ENCODE results near the gene TTC34. TPM values are rescaled to one million over a fixed set of nuclear protein-coding genes. Genes with fewer than 3 reads are reported as not detected.

TTC34 gene
- total RNA-seq, 4 donors from 2014 or later, result 0.17 to 0.56 TPM; not detected in 2

DNA sequence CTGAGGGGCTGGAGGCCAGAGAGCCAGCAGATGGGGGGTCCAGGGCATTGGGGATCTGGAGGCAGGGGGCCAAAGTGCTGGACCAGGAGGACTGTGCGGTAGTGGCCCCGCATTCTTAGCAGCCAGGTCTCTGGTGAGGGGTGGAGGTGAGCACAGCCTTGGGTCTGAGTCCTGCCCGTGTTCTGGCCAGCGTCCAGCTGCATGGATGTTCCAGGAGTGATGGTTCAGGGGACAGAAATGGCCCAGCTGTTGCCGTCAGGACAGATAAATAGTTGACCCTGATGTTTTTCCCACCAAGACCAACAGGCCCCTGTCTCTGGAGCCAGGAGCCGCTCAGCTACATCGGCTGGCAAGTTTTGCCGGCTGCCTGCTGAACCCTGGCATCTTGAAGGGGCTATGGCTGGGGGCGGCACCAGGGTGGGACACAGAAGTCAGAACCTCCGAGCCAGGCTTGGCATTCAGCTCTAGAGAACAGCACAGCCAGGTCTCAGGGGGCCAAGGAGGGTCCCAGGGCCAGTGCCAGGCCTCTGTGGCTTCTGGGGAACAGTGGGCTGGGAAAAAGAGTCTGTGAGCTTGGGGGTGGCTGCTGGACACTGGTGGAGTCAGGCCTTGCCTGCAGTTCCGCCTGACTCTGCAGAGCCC lies 19.4 kb upstream of the TTC34 start:
- Histone ChIP-seq H3K27ac (no peak overlapping the region), H3K27me3 (peaks cover 68% of the 10 kb centered on the region), H3K9me3 (no peaks in the 10 kb centered on the region), H3K4me1 (peaks cover 4% of the 10 kb centered on the region), H3K4me3 (no peak overlapping the region), H3K36me3 (no peaks in the 10 kb centered on the region)
- no peak for DNase-seq (ENCODE audit: low spot score in 2 of 2)
- 95% methylated on average over 4 of the region's 11 CpGs for WGBS
- no peak for TF ChIP-seq POLR2AphosphoS5 (IDR thresholded peaks at IDR 0.05)
- TF ChIP-seq EP300 (IDR thresholded peaks at IDR 0.05), result no peak
- TF ChIP-seq, protein P1, sequence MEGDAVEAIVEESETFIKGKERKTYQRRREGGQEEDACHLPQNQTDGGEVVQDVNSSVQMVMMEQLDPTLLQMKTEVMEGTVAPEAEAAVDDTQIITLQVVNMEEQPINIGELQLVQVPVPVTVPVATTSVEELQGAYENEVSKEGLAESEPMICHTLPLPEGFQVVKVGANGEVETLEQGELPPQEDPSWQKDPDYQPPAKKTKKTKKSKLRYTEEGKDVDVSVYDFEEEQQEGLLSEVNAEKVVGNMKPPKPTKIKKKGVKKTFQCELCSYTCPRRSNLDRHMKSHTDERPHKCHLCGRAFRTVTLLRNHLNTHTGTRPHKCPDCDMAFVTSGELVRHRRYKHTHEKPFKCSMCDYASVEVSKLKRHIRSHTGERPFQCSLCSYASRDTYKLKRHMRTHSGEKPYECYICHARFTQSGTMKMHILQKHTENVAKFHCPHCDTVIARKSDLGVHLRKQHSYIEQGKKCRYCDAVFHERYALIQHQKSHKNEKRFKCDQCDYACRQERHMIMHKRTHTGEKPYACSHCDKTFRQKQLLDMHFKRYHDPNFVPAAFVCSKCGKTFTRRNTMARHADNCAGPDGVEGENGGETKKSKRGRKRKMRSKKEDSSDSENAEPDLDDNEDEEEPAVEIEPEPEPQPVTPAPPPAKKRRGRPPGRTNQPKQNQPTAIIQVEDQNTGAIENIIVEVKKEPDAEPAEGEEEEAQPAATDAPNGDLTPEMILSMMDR (IDR thresholded peaks at IDR 0.05), result no peak
- TF ChIP-seq POLR2A (IDR thresholded peaks at IDR 0.05), result no peak

DNA sequence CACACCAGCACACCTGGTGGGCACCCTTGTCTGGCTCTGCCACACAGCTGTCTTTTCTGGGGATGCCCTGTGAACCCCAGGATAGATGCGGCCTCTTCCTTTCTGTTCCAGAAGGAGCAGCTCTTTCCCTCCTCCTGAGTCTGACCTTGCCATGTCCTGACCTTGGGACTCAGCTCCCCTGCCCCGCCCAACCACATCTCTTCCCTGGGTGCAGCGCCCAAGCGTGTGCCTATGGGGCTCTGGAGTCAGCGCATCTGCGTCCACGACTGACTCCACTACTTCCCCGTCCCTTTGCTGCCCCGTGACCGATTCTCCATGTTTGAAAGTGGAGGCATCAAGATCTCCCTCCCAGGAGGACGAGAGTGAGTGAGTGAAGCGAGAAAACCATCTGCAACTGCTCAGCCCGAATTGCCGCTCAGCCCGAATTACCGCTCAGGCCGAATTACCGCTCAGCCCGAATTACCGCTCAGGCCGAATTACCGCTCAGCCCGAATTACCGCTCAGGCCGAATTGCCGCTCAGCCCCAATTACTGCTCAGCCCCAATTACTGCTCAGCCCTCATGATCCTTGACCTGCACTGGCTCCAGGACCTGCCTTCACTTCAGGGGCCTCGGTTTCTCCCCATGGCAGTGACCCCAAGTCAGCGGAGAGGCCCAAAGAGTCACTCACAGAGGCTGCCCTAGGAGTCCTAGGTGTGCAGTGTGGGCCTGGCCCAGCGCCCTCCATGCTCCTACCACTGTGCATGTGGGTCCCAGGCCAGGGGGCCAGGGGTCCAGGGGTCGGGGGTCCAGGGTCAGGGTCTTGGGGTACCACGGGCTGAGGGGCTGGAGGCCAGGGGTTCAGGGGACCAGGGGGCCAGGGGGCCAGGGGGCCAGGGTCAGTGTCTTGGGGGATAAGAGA lies 18.6 kb upstream of the TTC34 start:
- DNase-seq (ENCODE audit: low spot score in 2 of 2), result no peak
- 93% methylated on average over 30 of the region's 31 CpGs for WGBS
- TF ChIP-seq POLR2A (IDR thresholded peaks at IDR 0.05) (no peak), POLR2AphosphoS5 (IDR thresholded peaks at IDR 0.05) (no peak), EP300 (IDR thresholded peaks at IDR 0.05) (no peak)
- TF ChIP-seq, protein P1 (IDR thresholded peaks at IDR 0.05), result no peak
- H3K27ac ChIP-seq, result no peak overlapping the region
- H3K4me3 ChIP-seq, result no peak overlapping the region
- no peaks in the 10 kb centered on the region for H3K9me3 ChIP-seq
- H3K27me3 ChIP-seq, result peaks cover 67% of the 10 kb centered on the region
- H3K4me1 ChIP-seq, result peaks cover 4% of the 10 kb centered on the region
- H3K36me3 ChIP-seq, result no peaks in the 10 kb centered on the region

DNA sequence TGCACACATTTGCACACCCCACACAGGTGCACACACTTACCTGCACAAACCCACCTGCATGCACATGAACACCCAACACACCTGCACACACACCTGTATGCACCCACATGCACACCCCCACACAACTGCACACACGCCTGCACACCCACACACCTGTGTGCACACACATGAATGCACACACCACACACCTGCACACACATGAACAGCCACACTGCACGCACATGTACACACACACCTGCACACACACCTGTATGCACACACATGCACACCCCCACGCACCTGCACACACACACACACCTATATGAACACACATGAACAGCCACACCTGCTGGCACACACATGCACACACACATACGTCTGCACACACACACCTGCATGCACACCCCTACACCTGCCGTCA lies 17.9 kb upstream of the TTC34 start:
- Histone ChIP-seq H3K4me3 (no peak overlapping the region), H3K9me3 (no peaks in the 10 kb centered on the region), H3K27ac (no peak overlapping the region), H3K36me3 (no peaks in the 10 kb centered on the region), H3K27me3 (peaks cover 65% of the 10 kb centered on the region), H3K4me1 (peaks cover 4% of the 10 kb centered on the region)
- DNase-seq (ENCODE audit: low spot score in 2 of 2), result no peak
- TF ChIP-seq POLR2AphosphoS5 (IDR thresholded peaks at IDR 0.05), result no peak
- TF ChIP-seq, protein P1 (IDR thresholded peaks at IDR 0.05), result no peak
- TF ChIP-seq POLR2A (IDR thresholded peaks at IDR 0.05), result no peak
- no peak for TF ChIP-seq EP300 (IDR thresholded peaks at IDR 0.05)
- WGBS, result 87% methylated on average over 5 of the region's 5 CpGs

DNA sequence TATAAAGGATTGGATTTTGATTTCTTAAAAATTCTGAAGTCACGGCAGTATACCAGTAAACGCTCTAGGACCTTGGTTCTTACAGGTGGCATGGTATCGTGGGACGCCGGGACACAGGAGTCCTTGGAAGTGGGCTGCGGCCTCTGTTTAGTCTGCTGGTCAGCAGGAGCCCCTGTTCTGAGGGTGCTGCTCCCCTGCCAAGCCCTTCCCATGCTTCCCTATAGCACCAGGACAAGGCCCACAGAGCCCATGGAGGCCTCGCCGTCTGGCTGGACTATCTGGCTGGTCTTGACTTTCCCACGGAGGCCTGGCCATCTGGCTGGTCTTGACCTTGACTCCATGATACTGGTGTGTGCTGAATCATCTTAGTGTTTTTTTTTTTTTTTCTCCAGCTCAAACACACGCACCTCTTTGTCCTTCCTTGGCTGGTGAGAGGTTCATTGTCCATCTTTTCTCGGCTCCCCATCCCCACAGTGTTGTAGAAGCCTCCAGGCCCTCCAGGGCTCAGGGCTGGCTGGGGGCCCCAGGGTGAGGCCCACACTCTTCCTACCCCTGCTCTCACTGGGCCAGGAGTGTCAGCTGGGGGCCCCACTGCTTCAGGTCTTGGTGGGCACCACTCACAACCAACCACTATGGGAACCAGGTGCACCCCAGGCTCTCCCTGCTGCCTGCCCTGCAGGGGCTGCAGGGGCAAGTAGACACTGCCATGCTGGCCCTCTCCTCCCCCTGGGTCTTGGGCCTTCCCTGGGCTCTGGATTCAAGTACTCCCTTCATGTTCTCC lies 16.5 kb upstream of the TTC34 start:
- Histone ChIP-seq H3K36me3 (no peaks in the 10 kb centered on the region), H3K9me3 (no peaks in the 10 kb centered on the region), H3K4me1 (peaks cover 4% of the 10 kb centered on the region), H3K27ac (no peak overlapping the region), H3K4me3 (no peak overlapping the region), H3K27me3 (peaks cover 65% of the 10 kb centered on the region)
- WGBS, result 85% methylated on average over 11 of the region's 11 CpGs
- TF ChIP-seq POLR2A (IDR thresholded peaks at IDR 0.05), result no peak
- TF ChIP-seq POLR2AphosphoS5 (IDR thresholded peaks at IDR 0.05), result no peak
- TF ChIP-seq EP300 (IDR thresholded peaks at IDR 0.05), result no peak
- TF ChIP-seq, protein P1 (IDR thresholded peaks at IDR 0.05), result no peak
- DNase-seq (ENCODE audit: low spot score in 2 of 2), result no peak
